Measurements from ENCODE around the gene FYN. TPM values are rescaled to one million over a fixed set of nuclear protein-coding genes. Genes with fewer than 3 reads are reported as not detected.

FYN gene
- polyA plus RNA-seq, 2 of the 4 experiments (the other 2 are of a cell fraction), result 3.5 to 3.7 TPM

- 54% methylated on average over 6 of the region's 6 CpGs for WGBS (ENCODE audit: missing lambda C conversion rate)
- Histone ChIP-seq H3K4me1 (no peaks in the 10 kb centered on the region), H3K9me3 (no peaks in the 10 kb centered on the region), H3K4me2 (no peak overlapping the region), H3K27ac (no peak overlapping the region), H3K4me3 (no peak overlapping the region)
- ChIA-PET POLR2A (no interaction called here), CTCF (interaction anchor here (1.4 kb wide), 1 partner anchor 77 kb away, joined by 3 read pairs; no protein-coding TSS in a partner anchor)
- FAIRE-seq (no peak), ATAC-seq (no peak), DNase-seq (ENCODE audit: low read depth in 1 of 2, low spot score in 1 of 2) (no peak)
- no peak for TF ChIP-seq CEBPB (IDR thresholded peaks at IDR 0.05)
- no peak for TF ChIP-seq NFE2L2 (conservative IDR thresholded peaks at IDR 0.05; ENCODE audit: low read length)
These were observed 125.9 kb downstream of the FYN start for GRCh38 chr6:111747396-111747795.

DNA sequence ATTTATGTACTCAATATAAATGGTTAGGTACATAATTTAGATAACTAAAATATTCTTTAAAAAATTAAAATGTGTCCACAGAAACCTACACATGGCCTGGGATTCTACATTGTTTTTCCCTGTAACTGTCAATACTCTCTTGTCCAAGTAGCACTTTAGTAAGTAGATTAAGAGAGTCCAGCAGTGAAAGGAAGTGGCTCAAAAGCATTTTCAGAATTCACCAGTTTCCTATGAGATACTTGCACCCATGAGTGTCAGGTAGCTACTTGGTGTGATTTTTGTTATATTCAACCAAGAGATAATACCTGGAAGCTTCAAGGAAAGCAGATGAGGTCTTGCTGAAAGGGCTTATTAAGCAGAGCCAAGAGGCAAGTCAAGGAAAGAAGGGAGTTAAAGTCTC lies 126.3 kb downstream of the FYN start:
- no peak for FAIRE-seq
- no peak for DNase-seq (ENCODE audit: low read depth in 1 of 2, low spot score in 1 of 2)
- CTCF ChIA-PET, result interaction anchor here (1.4 kb wide), 1 partner anchor 78 kb away, joined by 3 read pairs; no protein-coding TSS in a partner anchor

GRCh38 chr6:111745636-111746035 lies 127.6 kb downstream of the FYN start:
- ATAC-seq (no peak), DNase-seq (ENCODE audit: low read depth in 1 of 2, low spot score in 1 of 2) (no peak), FAIRE-seq (no peak)
- Histone ChIP-seq H3K4me2 (no peak overlapping the region), H3K9me3 (no peaks in the 10 kb centered on the region), H3K4me1 (no peaks in the 10 kb centered on the region), H3K4me3 (no peak overlapping the region), H3K27ac (no peak overlapping the region)
- POLR2A ChIA-PET, result no interaction called here
- TF ChIP-seq TP53 (CRISPR knock-in tag; IDR thresholded peaks at IDR 0.05) (no peak), HOXB13 (CRISPR knock-in tag; IDR thresholded peaks at IDR 0.05; ENCODE audit: low read depth) (no peak), ELK1 (IDR thresholded peaks at IDR 0.05; ENCODE audit: low read depth, low read length) (no peak), MYC (IDR thresholded peaks at IDR 0.05; ENCODE audit: borderline replicate concordance, low read length) (no peak), RFX5 (IDR thresholded peaks at IDR 0.05) (no peak), BCL3 (IDR thresholded peaks at IDR 0.05) (no peak), EHF (CRISPR knock-in tag; IDR thresholded peaks at IDR 0.05) (no peak), MAFK (IDR thresholded peaks at IDR 0.05; ENCODE audit: partially characterized antibody) (no peak), ZNF302 (CRISPR knock-in tag; IDR thresholded peaks at IDR 0.05) (no peak), RAD21 (conservative IDR thresholded peaks at IDR 0.05 in 1 of 2, IDR thresholded peaks at IDR 0.05 in 1 of 2) (no peak), NFE2L2 (conservative IDR thresholded peaks at IDR 0.05; ENCODE audit: low read length) (no peak), CHD2 (IDR thresholded peaks at IDR 0.05; ENCODE audit: low read length, partially characterized antibody) (no peak), FOSB (CRISPR knock-in tag; IDR thresholded peaks at IDR 0.05) (no peak), CBX2 (IDR thresholded peaks at IDR 0.05; ENCODE audit: borderline replicate concordance, low read depth) (no peak), SREBF2 (IDR thresholded peaks at IDR 0.05) (no peak)
- 28% methylated on average over 1 of the region's 1 CpG for WGBS (ENCODE audit: missing lambda C conversion rate)
- CTCF ChIA-PET, result no interaction called here

More for the DNA sequence above, 126.3 kb downstream of the FYN start:
- Histone ChIP-seq H3K4me3 (no peak overlapping the region), H3K27ac (no peak overlapping the region), H3K4me2 (no peak overlapping the region), H3K9me3 (no peaks in the 10 kb centered on the region), H3K4me1 (no peaks in the 10 kb centered on the region)
- ATAC-seq, result no peak
- TF ChIP-seq ZSCAN20 (CRISPR knock-in tag; IDR thresholded peaks at IDR 0.05) (no peak), HEYL (CRISPR knock-in tag; IDR thresholded peaks at IDR 0.05) (no peak), HDAC2 (IDR thresholded peaks at IDR 0.05) (no peak), CTCF (IDR thresholded peaks at IDR 0.05) (no peak), BCL3 (IDR thresholded peaks at IDR 0.05) (no peak), HOXB13 (CRISPR knock-in tag; IDR thresholded peaks at IDR 0.05; ENCODE audit: low read depth) (no peak), RFX5 (IDR thresholded peaks at IDR 0.05) (no peak), JUNB (IDR thresholded peaks at IDR 0.05) (no peak), EHF (CRISPR knock-in tag; IDR thresholded peaks at IDR 0.05) (no peak), CEBPB (IDR thresholded peaks at IDR 0.05) (no peak), NPAS2 (CRISPR knock-in tag; IDR thresholded peaks at IDR 0.05; ENCODE audit: borderline replicate concordance) (no peak)
- POLR2A ChIA-PET, result no interaction called here
